DND-41 (cell line): ENCODE data around the gene MKRN1.

Source experiments
- ATAC-seq: fragments of 200-7000 bp; cut with Tn5 transposase; 3 replicates; pipeline ENCODE4 v1.9.1; 2021; ENCODE audit warnings: low read depth; ENCODE audit not compliant: insufficient read depth
- DNase-seq: peaks from one replicate; pipeline ENCODE4 v3.0.0-alpha.2; 2020
- H2AFZ ChIP-seq: 2 replicates; pipeline ENCODE4 v1.6.0; 2012; ENCODE audit warnings: low read depth, low read length
- H3K27ac ChIP-seq: 2 replicates; pipeline ENCODE4 v1.5.1; 2012; ENCODE audit warnings: low read length, inconsistent platforms
- H3K27me3 ChIP-seq: fragments of 200-600 bp; sonication (generic); 2 replicates; pipeline ENCODE4 v1.6.0; 2012; ENCODE audit warnings: low read length, mild to moderate bottlenecking, inconsistent platforms; ENCODE audit not compliant: insufficient read depth, poor library complexity
- H3K36me3 ChIP-seq: 2 replicates; pipeline ENCODE4 v1.5.1; 2012; ENCODE audit warnings: low read length, inconsistent platforms; ENCODE audit not compliant: insufficient read depth
- H3K4me1 ChIP-seq: 2 replicates; pipeline ENCODE4 v1.5.1; 2012; ENCODE audit warnings: mild to moderate bottlenecking, low read length; ENCODE audit not compliant: insufficient read depth
- H3K4me2 ChIP-seq: 2 replicates; pipeline ENCODE4 v1.6.0; 2012; ENCODE audit warnings: mild to moderate bottlenecking, moderate library complexity, low read length, inconsistent platforms; ENCODE audit not compliant: insufficient read depth
- H3K4me3 ChIP-seq, 2 experiments: fragments of 200-600 bp in 1 of 2; shearing (Covaris generic) in 1 of 2; 2 replicates each; pipeline ENCODE4 v1.5.1; 2012 to 2016; ENCODE audit warnings: inconsistent platforms in 2 of 2, low read length in 2 of 2, mild to moderate bottlenecking in 2 of 2, low read depth in 1 of 2, moderate library complexity in 1 of 2
- H3K79me2 ChIP-seq: 2 replicates; pipeline ENCODE4 v1.6.0; 2012; ENCODE audit warnings: low read length, inconsistent platforms; ENCODE audit not compliant: insufficient read depth
- H3K9ac ChIP-seq: 2 replicates; pipeline ENCODE4 v1.6.0; 2012; ENCODE audit warnings: low read depth, mild to moderate bottlenecking, inconsistent platforms, low read length, moderate library complexity
- H3K9me3 ChIP-seq: 2 replicates; pipeline ENCODE4 v1.5.1; 2012; ENCODE audit warnings: low read length, moderate library complexity, mild to moderate bottlenecking, inconsistent platforms; ENCODE audit not compliant: insufficient read depth, severe bottlenecking
- H4K20me1 ChIP-seq: 2 replicates; pipeline ENCODE4 v1.6.0; 2012; ENCODE audit warnings: low read length; ENCODE audit not compliant: insufficient read depth
- CTCF ChIP-seq: IDR thresholded peaks from 2 replicates; pipeline ENCODE4 v1.5.1; 2012; ENCODE audit warnings: borderline replicate concordance, low read length, moderate library complexity, mild to moderate bottlenecking; ENCODE audit not compliant: poor library complexity, severe bottlenecking; ENCODE audit errors: extremely low read depth
- EZH2 ChIP-seq: IDR thresholded peaks from 3 replicates; pipeline ENCODE4 v1.6.1; 2012; ENCODE audit warnings: borderline replicate concordance, low read depth, mild to moderate bottlenecking, moderate library complexity, low read length, inconsistent platforms; ENCODE audit not compliant: severe bottlenecking

The MKRN1 gene

DNA sequence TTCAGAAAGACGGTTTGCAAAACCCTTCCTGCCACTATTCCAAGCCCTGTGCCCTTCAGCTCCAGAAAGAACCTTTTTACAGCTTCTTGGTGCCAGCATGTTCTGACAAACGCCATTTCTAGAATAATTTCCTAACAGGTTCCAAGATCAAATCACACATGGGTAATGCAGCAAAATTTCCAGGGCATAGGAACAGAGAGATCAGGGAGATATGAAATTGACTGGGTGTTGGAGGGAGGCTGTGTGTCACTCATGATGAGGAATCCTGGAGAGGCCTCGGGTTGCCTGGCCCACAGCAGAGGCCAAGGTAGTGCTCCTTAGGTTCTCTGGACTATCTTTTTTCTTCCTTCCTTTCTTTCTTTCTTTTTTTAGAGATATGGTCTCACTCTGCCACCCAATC, 45.9 kb downstream of the MKRN1 start:
- H3K9me3 ChIP-seq = no peaks in the 10 kb centered on the region
- no peak overlapping the region for H2AFZ ChIP-seq
- H3K27me3 ChIP-seq = no peaks in the 10 kb centered on the region
- no peak overlapping the region for H3K4me3 ChIP-seq
- H4K20me1 ChIP-seq = no peaks in the 10 kb centered on the region
- H3K4me1 ChIP-seq = no peaks in the 10 kb centered on the region
- no peak for DNase-seq
- H3K9ac ChIP-seq = no peak overlapping the region
- no peaks in the 10 kb centered on the region for H3K79me2 ChIP-seq
- no peak overlapping the region for H3K4me2 ChIP-seq
- ATAC-seq = no peak
- TF ChIP-seq CTCF = no peak
- TF ChIP-seq EZH2 = no peak
- no peak overlapping the region for H3K27ac ChIP-seq
- no peaks in the 10 kb centered on the region for H3K36me3 ChIP-seq

DNA sequence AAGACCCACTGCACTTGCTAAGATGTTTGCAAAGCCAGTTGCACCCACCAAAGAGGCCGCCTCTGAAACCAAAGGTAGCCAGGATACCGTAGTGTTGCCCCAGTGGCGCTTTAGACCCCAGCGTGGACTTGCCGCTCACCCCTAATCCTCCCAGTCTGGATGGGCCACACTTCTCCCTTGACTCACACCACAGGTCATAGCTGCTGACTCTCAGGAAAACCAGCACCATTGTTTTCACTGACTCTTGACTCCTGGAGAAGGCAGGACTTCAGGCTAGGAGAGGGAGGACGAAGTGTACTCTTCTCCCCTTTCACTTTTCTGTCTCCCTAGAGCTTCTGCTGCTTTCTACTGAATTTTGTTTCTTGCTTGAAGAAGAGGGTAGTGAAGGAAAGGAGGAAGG, 53.2 kb downstream of the MKRN1 start:
- Histone ChIP-seq H3K9ac (no peak overlapping the region), H3K27ac (no peak overlapping the region), H2AFZ (no peak overlapping the region; the same call in 1 of the 2 replicates), H3K36me3 (no peaks in the 10 kb centered on the region), H3K9me3 (no peaks in the 10 kb centered on the region), H3K27me3 (no peaks in the 10 kb centered on the region), H3K79me2 (no peaks in the 10 kb centered on the region), H3K4me2 (no peak overlapping the region), H3K4me1 (no peaks in the 10 kb centered on the region), H4K20me1 (no peaks in the 10 kb centered on the region), H3K4me3 (no peak overlapping the region)
- ATAC-seq (no peak), DNase-seq (no peak)
- no peak for TF ChIP-seq EZH2
- no peak for TF ChIP-seq CTCF

DNA sequence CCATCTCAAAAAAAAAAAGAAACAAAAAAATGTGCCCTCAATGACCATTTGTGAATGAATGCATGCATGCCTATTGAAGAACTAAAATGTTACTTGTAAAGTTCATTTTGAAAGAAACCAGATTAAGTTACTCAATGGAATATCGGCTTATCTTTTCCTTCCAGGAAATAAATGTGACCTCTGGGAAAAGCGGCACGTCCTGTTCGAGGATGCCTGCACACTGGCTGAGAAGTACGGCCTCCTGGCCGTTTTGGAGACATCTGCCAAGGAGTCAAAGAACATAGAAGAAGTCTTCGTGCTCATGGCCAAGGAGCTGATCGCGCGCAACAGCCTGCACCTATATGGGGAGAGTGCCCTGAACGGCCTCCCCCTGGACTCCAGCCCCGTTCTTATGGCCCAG, 53.6 kb downstream of the MKRN1 start:
- Histone ChIP-seq H3K27ac (no peak overlapping the region), H3K4me3 (no peak overlapping the region), H3K79me2 (no peaks in the 10 kb centered on the region), H4K20me1 (no peaks in the 10 kb centered on the region), H3K9ac (no peak overlapping the region), H3K36me3 (no peaks in the 10 kb centered on the region), H3K4me1 (no peaks in the 10 kb centered on the region), H2AFZ (no peak overlapping the region), H3K4me2 (no peak overlapping the region), H3K9me3 (no peaks in the 10 kb centered on the region), H3K27me3 (no peaks in the 10 kb centered on the region)
- DNase-seq (no peak), ATAC-seq (no peak)
- no peak for TF ChIP-seq EZH2
- no peak for TF ChIP-seq CTCF

- H2AFZ ChIP-seq = no peak overlapping the region
- H3K36me3 ChIP-seq = no peaks in the 10 kb centered on the region
- no peak overlapping the region for H3K9ac ChIP-seq
- DNase-seq (no peak), ATAC-seq (no peak)
- TF ChIP-seq CTCF (no peak), EZH2 (no peak)
- H3K79me2 ChIP-seq = no peaks in the 10 kb centered on the region
- H4K20me1 ChIP-seq = no peaks in the 10 kb centered on the region
- no peaks in the 10 kb centered on the region for H3K9me3 ChIP-seq
- no peak overlapping the region for H3K27ac ChIP-seq
- no peaks in the 10 kb centered on the region for H3K4me1 ChIP-seq
- no peak overlapping the region for H3K4me2 ChIP-seq
- no peak overlapping the region for H3K4me3 ChIP-seq
- H3K27me3 ChIP-seq = no peaks in the 10 kb centered on the region
Observed at GRCh38 chr7:140423501-140423900, 55.8 kb downstream of the MKRN1 start.
